AG04449 (cell line): ENCODE measurements around the gene DEDD2.
"Not testable (repeated sequence)": the region's sequence is repeated elsewhere in the genome, so short reads cannot be mapped to it uniquely, and the experiment has no call there.

Experiments
- CTCF ChIA-PET: fragments of 350-600 bp; formaldehyde crosslinking; extraction: SDS; loops from one replicate; lab custom pipeline; 2021; ENCODE audit warnings: antibody characterized with exemption; lab: Yijun Ruan, JAX
- POLR2A ChIA-PET: fragments of 400-600, 350-600 bp; formaldehyde crosslinking; extraction: SDS; loops from one replicate; lab custom pipeline; 2020; ENCODE audit warnings: antibody characterized with exemption, inconsistent platforms; lab: Yijun Ruan, JAX
- DNase-seq: peaks from one replicate; pipeline ENCODE4 v3.0.0-alpha.2; 2010; ENCODE audit warnings: low read depth, low spot score
- H3K4me3 ChIP-seq: 2 replicates; pipeline ENCODE4 v1.5.1; 2011; ENCODE audit warnings: low read depth, mild to moderate bottlenecking, control low read depth, low read length
- TF ChIP-seq, protein P1 (sequence below): IDR thresholded peaks from one replicate; pipeline ENCODE4 v1.5.1; 2011; ENCODE audit warnings: mild to moderate bottlenecking, moderate library complexity, low read length, control low read depth, inconsistent platforms; ENCODE audit not compliant: insufficient read depth; ENCODE audit errors: missing control alignments

The DEDD2 gene, protein sequence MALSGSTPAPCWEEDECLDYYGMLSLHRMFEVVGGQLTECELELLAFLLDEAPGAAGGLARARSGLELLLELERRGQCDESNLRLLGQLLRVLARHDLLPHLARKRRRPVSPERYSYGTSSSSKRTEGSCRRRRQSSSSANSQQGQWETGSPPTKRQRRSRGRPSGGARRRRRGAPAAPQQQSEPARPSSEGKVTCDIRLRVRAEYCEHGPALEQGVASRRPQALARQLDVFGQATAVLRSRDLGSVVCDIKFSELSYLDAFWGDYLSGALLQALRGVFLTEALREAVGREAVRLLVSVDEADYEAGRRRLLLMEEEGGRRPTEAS

DNA sequence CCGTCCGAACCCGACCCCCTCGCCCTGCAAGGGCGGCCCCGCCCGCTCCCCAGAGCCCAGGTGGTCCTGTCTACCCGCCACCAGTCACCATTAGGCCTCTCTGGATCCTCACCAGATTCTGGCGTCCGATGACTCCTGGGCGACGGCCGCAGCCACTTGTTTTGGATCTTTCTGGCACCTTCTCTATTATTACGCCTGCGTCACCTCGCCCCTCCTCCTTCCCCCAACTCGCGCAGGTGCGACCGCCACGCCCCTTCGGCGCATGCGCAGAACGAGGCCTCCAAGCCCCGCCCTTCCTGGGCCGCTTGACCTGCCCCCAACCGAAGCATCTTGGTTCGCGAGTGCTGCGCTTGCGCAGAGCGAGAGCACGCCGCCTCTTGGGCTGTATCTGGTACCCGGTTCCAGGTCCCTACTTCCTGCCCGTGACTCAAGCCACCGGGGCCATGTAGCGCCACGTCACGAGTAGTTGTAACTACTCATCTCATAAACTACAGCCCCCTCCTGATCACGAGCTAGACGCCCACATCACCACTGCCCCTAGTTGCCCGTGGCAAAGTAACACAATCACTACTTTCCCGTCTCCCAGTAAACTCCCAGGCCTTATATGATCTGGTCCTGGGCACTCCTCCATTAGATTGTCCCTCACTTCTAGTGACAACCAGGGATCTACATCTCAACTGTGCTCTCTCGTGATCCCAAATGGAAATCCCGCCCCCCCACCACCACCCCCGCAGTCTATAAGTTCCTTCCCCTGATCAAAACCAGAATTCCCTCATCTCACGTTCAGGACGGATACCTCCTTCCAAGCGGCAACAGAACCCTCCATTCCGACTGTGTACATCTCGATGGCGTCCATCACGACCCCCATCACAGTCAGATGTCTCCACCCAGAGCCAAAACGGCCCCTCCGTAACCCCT, at the start of gene DEDD2:
Gene DEDD2 (minus strand): TSS at position 158 of the 918 bp plus-strand sequence. CDS start 670 bp downstream, outside the sequence.
- DNase-seq = peak; percentile 90
- ChIA-PET POLR2A (interaction anchor here (0.6 to 1.2 kb wide), 4 partner anchors 9 to 104 kb away, joined by 3 to 4 read pairs (median 4); no protein-coding TSS in a partner anchor), CTCF (interaction anchor here (1.9 to 8.8 kb wide), 4 partner anchors 10 to 106 kb away, joined by 8 to 78 read pairs (median 11); partner anchors contain the start of gene POU2F2)
- peak within 1 kb of the TSS; percentile 96 for H3K4me3 ChIP-seq
- TF ChIP-seq, protein P1, sequence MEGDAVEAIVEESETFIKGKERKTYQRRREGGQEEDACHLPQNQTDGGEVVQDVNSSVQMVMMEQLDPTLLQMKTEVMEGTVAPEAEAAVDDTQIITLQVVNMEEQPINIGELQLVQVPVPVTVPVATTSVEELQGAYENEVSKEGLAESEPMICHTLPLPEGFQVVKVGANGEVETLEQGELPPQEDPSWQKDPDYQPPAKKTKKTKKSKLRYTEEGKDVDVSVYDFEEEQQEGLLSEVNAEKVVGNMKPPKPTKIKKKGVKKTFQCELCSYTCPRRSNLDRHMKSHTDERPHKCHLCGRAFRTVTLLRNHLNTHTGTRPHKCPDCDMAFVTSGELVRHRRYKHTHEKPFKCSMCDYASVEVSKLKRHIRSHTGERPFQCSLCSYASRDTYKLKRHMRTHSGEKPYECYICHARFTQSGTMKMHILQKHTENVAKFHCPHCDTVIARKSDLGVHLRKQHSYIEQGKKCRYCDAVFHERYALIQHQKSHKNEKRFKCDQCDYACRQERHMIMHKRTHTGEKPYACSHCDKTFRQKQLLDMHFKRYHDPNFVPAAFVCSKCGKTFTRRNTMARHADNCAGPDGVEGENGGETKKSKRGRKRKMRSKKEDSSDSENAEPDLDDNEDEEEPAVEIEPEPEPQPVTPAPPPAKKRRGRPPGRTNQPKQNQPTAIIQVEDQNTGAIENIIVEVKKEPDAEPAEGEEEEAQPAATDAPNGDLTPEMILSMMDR = no peak

DNA sequence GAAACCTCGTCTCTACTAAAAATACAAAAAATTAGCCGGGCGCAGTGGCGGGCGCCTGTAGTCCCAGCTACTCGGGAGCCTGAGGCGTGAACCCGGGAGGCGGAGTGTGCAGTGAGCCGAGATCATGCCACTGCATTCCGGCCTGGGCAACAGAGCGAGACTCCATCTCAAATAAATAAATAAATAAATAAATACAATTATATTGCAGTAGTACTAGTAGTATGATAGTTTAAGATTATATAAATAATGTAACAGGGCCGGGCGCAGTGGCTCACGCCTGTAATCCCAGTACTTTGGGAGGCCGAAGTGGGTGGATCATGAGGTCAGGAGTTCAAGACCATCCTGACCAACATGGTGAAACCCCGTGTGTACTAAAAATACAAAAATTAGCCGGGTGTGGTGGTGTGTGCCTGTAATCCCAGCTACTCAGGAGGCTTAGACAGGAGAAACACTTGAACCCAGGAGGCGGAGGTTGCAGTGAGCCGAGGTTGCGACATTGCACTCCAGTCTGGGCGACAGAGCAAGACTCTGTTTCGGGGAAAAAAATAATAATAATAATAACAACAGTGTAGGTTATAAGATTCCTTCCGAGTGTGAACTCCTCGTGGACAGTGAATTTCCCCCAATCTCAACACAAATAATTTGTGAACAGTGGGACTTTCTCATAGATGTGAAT, 49.6 kb upstream of the DEDD2 start:
- not testable (repeated sequence) for H3K4me3 ChIP-seq, DNase-seq
- ChIA-PET CTCF (interaction anchor here (0.9 kb wide), 1 partner anchor 22 kb away, joined by 3 read pairs; no protein-coding TSS in a partner anchor), POLR2A (interaction anchor here (0.7 kb wide), 1 partner anchor 9 kb away, joined by 6 read pairs; no protein-coding TSS in a partner anchor)

DNA sequence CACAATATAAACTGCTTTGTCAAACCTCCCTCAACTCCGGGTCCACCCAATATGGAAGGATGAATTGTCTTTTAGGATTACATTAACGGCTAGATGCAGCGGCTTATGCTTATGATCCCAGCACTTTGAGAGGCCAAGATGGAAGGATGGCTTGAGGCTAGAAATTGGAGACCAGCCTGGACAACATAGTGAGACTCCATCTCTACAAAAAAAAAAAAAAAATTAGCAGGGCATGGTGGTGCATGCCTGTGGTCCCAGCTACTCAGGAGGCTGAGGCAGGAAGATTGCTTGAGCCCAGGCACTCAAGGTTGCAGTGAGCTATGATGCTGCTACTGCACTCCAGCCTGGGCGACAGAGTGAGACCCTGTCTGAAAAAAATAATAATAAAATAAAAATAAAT, 48.6 kb upstream of the DEDD2 start:
- H3K4me3 ChIP-seq, DNase-seq: not testable (repeated sequence)
- ChIA-PET POLR2A (interaction anchor here (0.7 kb wide), 1 partner anchor 8 kb away, joined by 6 read pairs; no protein-coding TSS in a partner anchor), CTCF (interaction anchor here (1.0 kb wide), 1 partner anchor 21 kb away, joined by 4 read pairs; no protein-coding TSS in a partner anchor)

DNA sequence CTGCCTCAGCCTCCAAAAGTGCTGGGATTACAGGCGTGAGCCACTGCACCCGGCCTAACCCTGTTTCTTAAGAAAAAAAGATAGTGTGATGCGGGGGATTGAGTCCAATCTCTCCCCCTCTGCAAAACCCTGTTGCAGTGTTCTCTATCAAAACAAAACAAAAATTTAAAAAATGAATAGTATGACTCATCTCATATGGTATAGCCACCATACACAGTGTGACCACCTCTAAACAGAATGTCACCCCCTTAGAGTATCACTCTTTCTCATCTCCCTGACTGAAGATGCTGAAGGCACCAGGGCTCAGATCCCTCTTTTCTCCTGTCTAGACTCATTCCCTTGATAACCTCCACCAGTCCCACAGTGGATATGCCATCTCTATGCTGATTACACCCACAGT, 44.3 kb upstream of the DEDD2 start:
- no peak overlapping the region for H3K4me3 ChIP-seq
- DNase-seq = no peak
- TF ChIP-seq, protein P1 = no peak
- CTCF ChIA-PET = interaction anchor here (0.9 to 2.6 kb wide), 3 partner anchors 14 to 18 kb away, joined by 3 to 9 read pairs (median 3); no protein-coding TSS in a partner anchor
- POLR2A ChIA-PET = interaction anchor here (0.5 kb wide), 1 partner anchor 165 kb away, joined by 4 read pairs; no protein-coding TSS in a partner anchor

DNA sequence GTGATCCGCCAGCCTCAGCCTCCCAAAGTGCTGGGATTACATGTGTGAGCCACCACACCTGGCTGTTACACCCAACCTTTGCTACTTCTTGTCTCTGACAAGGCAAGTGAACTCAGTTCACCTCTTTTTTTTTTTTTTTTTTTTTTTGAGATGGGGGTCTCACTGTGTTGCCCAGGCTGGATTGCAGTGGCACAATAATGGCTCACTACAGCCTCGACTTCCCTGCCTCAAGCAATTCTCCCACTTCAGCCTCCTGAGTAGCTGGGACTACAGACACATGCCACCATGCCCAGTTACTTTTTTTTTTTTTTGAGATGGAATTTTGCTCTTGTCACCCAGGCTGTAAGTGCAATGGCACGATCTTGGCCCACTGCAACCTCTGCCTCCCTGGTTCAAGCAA, 40.4 kb upstream of the DEDD2 start:
- POLR2A ChIA-PET = interaction anchor here (0.8 kb wide), 1 partner anchor 9 kb away, joined by 6 read pairs; no protein-coding TSS in a partner anchor
- DNase-seq, H3K4me3 ChIP-seq: not testable (repeated sequence)
- CTCF ChIA-PET = interaction anchor here (1.7 kb wide), 1 partner anchor 12 kb away, joined by 14 read pairs; no protein-coding TSS in a partner anchor

DNA sequence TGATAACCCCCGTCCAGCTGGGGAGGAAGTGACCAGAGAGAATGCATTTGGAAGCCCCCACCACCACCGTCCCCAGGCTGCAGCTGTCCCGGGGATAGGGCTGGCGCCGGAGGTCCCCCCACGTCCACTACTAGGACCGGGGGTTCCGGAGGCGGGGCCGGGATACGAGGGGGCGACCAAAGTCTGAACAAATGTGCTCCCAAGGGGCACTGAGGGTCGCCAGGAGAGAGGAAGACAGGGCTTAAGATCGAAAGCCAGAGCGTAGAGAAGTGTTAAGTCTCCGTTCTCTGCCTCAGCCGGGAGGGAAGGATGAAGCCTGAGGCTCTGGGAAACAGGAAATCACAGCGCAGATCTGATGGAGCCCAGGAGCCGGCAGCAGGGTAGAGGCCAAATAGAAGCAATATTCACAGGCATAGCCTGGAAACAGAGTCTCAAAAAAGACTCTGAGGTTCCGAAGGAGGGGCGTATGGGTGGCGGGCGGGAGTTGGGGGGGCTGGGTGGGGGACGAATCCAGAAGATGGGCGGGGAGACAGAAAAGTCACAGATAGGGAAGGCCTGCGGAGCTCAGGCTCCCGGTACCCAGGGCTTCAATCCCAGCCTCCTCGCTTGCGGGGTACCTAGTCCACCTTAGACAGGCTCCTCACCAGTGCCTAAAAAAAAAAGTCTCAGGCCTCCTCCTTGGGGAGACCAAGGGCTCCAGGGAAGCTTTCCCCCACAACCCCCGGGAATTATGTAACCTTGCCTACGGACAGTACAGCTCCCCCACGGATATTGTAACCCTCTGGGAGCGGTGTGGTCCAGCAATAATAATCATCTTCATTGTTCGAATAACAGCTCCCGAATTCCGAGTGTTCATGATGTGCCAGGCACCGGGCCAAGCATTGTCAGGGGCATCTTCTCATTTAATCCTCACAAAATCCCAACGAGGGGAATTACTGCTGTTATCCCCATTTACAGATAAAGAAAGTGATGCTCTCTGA, 38.6 kb upstream of the DEDD2 start:
- ChIA-PET CTCF (interaction anchor here (1.1 to 2.6 kb wide), 4 partner anchors 10 to 23 kb away, joined by 3 to 25 read pairs (median 13); no protein-coding TSS in a partner anchor), POLR2A (interaction anchor here (0.5 to 1.4 kb wide), 2 partner anchors 13 to 17 kb away, joined by 3 to 4 read pairs; partner anchors contain the start of gene GSK3A)
- peak overlapping the region; percentile 96 for H3K4me3 ChIP-seq
- TF ChIP-seq, protein P1 = no peak
- DNase-seq = no peak
